Lower leg skin (tissue), 3 donors: ENCODE measurements around the gene F10.

Experiments
- POLR2A ChIP-seq, 2 donors: fragments of 450-650 bp; IDR thresholded peaks; one replicate each; pipeline ENCODE4 v1.6.1; 2016 to 2017; ENCODE audit warnings: antibody characterized with exemption in 2 of 2, mild to moderate bottlenecking in 1 of 2, moderate library complexity in 1 of 2
- TF ChIP-seq, protein P1 (sequence below), 3 donors: fragments of 450-650 bp; IDR thresholded peaks; one replicate each; pipeline ENCODE4 v1.5.1; 2016; ENCODE audit warnings: antibody characterized with exemption in 3 of 3, mild to moderate bottlenecking in 3 of 3, moderate library complexity in 2 of 3

DNA sequence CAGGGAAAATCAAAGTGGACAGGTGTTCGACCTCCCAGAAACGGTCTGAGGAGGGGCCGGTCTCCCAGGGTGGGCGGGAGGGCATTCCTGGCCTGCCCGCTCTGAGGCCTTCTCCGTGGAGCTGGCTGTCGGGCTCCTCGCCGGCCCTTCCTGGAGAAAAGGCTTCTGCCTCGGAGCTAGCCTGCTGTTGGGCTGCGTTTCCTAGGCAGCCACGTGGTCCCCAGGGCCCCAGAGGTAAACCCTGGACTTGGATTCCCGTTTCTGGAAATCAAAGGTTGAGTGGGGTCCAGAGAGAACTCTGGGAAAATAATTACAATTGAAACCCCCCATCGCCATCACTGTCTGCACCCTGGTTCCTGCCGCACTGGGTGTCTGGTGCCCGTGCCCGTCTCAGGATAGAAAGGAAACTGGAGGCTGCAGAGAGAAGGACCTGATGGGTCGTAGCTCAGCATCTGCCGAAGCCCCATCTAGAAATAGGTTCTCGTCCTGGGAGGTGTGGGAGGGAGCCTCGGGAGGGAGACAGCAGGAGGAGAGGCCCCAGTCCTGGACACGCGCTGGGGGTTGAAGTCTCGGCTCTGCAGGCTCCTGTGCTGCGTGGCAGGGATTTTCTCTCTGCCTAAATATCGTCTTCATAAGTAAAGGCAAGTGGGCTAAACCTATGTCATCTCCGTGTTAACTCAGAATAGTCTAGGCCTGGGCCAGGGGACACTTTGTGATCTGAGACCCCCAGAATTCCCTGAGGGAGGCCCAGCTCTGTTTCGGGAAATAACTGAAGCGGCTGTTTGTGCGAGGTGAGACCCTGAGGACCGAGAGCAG is 28.2 kb downstream of the F10 start:
- TF ChIP-seq, protein P1, sequence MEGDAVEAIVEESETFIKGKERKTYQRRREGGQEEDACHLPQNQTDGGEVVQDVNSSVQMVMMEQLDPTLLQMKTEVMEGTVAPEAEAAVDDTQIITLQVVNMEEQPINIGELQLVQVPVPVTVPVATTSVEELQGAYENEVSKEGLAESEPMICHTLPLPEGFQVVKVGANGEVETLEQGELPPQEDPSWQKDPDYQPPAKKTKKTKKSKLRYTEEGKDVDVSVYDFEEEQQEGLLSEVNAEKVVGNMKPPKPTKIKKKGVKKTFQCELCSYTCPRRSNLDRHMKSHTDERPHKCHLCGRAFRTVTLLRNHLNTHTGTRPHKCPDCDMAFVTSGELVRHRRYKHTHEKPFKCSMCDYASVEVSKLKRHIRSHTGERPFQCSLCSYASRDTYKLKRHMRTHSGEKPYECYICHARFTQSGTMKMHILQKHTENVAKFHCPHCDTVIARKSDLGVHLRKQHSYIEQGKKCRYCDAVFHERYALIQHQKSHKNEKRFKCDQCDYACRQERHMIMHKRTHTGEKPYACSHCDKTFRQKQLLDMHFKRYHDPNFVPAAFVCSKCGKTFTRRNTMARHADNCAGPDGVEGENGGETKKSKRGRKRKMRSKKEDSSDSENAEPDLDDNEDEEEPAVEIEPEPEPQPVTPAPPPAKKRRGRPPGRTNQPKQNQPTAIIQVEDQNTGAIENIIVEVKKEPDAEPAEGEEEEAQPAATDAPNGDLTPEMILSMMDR (IDR thresholded peaks at IDR 0.05): no peak
- TF ChIP-seq POLR2A (IDR thresholded peaks at IDR 0.05): no peak
